Uterus (tissue), 2 donors: ENCODE data around the gene NLGN1.

ENCODE experiments used
- POLR2A ChIP-seq, 2 donors: fragments of 450-650 bp; IDR thresholded peaks; one replicate each; pipeline ENCODE4 v1.6.1; 2016; ENCODE audit warnings: antibody characterized with exemption in 2 of 2, mild to moderate bottlenecking in 1 of 2, moderate library complexity in 1 of 2
- TF ChIP-seq, protein P1 (sequence below), 4 experiments: fragments of 200-600 bp in 2 of 4; fragments of 450-650 bp in 2 of 4; sonication (generic) in 2 of 4; IDR thresholded peaks; one replicate each; pipeline ENCODE4 v1.5.1; 2016 to 2019; ENCODE audit warnings: antibody characterized with exemption in 4 of 4, mild to moderate bottlenecking in 2 of 4, moderate library complexity in 1 of 4

DNA sequence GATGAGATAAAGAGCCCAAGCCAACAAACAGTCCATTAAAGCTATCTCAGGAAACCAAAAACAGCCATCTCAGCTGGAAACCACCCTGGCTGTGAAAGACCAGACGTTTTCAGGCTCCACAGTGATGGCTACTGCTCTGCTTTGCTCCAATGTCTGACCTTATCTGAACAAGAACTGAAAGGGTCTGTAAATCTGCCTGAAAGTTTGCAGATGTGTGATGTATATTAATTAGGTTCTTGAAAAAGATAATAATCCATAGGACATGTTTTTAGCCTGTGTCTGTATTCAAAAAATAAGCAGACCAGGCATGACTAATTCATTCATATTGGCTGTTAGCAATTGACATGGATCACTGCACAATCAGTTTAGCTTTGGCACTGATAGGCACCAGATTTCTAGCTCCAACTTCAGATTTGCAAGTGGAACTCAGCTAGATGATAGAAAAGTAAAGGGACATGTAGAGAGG lies 850.2 kb downstream of the NLGN1 start:
- TF ChIP-seq, protein P1, sequence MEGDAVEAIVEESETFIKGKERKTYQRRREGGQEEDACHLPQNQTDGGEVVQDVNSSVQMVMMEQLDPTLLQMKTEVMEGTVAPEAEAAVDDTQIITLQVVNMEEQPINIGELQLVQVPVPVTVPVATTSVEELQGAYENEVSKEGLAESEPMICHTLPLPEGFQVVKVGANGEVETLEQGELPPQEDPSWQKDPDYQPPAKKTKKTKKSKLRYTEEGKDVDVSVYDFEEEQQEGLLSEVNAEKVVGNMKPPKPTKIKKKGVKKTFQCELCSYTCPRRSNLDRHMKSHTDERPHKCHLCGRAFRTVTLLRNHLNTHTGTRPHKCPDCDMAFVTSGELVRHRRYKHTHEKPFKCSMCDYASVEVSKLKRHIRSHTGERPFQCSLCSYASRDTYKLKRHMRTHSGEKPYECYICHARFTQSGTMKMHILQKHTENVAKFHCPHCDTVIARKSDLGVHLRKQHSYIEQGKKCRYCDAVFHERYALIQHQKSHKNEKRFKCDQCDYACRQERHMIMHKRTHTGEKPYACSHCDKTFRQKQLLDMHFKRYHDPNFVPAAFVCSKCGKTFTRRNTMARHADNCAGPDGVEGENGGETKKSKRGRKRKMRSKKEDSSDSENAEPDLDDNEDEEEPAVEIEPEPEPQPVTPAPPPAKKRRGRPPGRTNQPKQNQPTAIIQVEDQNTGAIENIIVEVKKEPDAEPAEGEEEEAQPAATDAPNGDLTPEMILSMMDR (IDR thresholded peaks at IDR 0.05): no peak
- TF ChIP-seq POLR2A (IDR thresholded peaks at IDR 0.05): no peak
